ENCODE data around the gene CEP19.
A peak's percentile ranks its signal among the peaks of the same experiment; 100 is the strongest.
"Not testable (repeated sequence)": the region's sequence is repeated elsewhere in the genome, so short reads cannot be mapped to it uniquely, and the experiment has no call there.

The CEP19 gene, protein sequence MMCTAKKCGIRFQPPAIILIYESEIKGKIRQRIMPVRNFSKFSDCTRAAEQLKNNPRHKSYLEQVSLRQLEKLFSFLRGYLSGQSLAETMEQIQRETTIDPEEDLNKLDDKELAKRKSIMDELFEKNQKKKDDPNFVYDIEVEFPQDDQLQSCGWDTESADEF

DNA sequence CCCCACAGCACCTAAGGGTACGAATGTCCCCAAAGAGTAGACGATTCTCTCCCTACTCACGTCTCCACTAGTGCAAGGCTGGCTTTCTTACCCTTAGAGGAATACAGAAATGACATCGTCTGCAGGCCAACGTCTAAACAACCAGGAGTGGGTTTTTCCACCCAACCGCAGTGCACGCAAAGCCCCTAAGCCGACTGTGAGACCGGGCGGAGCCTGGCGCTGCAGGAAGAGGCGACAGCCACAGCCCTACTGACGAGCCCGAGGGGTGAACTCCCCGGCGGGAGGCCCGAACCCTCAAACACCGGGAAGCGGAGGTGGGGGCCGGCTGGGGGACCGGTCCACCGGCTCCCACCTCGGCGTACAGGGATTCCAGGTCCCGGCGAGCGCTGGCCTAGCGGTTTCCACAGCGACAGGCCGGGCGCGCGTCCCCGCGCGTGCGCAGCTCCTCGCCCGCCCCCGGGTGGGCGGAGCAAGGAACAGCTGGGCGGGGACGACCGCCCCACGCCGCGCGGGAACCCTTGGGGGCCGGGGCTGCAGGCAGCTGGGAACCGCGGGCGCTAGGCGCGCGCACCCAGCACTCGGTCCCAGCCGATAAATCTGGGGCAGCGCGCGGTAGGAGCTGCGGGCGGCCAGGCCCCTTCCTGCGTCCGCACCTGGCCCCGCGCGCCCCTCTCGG, at the start of gene CEP19, which contains the start of gene PIGX:
TSS of gene CEP19 (minus strand) at position 413 of the 676 bp plus-strand sequence. CDS start 3,593 bp downstream, outside the sequence.
TSS of gene PIGX (plus strand) at position 540 of the 676 bp plus-strand sequence.
- DNase-seq (ENCODE audit: low read depth): peak; percentile 93
- H3K4me3 ChIP-seq (ENCODE audit: low read depth, low read length): peak within 1 kb of the TSS; percentile 84
- TF ChIP-seq, protein P1, sequence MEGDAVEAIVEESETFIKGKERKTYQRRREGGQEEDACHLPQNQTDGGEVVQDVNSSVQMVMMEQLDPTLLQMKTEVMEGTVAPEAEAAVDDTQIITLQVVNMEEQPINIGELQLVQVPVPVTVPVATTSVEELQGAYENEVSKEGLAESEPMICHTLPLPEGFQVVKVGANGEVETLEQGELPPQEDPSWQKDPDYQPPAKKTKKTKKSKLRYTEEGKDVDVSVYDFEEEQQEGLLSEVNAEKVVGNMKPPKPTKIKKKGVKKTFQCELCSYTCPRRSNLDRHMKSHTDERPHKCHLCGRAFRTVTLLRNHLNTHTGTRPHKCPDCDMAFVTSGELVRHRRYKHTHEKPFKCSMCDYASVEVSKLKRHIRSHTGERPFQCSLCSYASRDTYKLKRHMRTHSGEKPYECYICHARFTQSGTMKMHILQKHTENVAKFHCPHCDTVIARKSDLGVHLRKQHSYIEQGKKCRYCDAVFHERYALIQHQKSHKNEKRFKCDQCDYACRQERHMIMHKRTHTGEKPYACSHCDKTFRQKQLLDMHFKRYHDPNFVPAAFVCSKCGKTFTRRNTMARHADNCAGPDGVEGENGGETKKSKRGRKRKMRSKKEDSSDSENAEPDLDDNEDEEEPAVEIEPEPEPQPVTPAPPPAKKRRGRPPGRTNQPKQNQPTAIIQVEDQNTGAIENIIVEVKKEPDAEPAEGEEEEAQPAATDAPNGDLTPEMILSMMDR (IDR thresholded peaks at IDR 0.05; ENCODE audit: insufficient read depth, low read depth, low read length, missing control alignments): no peak

DNA sequence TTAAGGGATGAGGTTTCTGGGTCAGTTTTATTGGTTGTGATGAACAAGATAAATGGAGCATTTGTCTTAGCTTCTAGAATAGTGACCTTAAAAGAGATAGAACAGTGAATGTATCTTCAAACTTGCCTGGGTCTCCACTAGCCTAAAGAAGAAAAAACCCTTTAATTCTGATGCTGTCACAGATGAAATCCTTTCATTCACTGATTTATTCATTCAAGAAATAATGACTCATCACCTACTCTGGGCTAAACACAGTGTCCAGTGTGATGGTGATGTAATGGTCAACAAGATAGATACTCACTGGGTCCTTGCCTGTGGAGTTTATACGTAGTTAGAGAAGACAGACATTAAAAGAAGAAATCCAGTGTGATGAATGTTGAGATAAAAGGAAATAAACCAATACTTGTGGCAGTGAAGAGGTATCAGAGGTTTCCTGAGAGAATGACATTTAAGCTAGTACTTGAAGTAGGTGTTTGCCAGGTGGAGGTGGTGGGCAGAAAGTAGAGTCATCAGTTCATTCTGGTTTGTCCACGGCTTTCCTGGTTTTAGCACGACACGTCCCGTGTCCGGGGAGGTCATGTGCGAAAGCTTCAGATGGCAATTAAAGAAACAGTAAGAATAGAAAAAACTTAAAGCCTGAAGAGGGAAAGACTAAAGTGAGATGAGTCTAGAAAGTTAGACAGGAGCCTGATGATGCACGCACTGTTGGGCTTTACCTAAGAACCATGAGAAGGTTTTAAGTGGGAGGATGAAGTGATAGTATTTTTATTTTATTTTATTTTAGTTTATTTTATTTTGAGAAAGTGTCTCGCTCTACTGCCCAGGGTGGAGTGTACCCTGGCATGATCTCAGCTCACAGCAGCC, 46.1 kb upstream of the CEP19 start:
- H3K4me3 ChIP-seq (ENCODE audit: low read depth, low read length): no peak overlapping the region
- TF ChIP-seq, protein P1 (IDR thresholded peaks at IDR 0.05; ENCODE audit: insufficient read depth, low read depth, low read length, missing control alignments): no peak
- DNase-seq (ENCODE audit: low read depth): no peak

DNA sequence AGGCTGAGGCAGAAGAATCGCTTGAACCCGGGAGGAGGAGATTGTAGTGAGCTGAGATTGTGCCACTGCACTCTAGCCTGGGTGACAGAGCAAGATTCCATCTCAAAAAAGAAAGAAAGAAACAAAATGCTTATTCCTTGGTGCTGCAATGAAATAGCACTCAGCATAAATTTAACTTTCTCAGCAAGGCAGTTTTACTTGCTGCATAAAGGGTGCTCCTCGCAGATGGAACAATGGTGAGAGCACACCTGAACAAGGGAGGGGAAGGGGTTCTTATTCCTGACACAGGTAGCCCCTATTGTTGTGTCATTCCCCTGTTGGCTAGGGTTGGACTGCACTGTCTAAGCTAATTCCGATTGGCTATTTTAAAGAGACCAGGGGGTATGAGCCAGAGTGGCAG, 44.7 kb upstream of the CEP19 start:
- H3K4me3 ChIP-seq (ENCODE audit: low read depth, low read length): no peak overlapping the region
- DNase-seq (ENCODE audit: low read depth): no peak

DNA sequence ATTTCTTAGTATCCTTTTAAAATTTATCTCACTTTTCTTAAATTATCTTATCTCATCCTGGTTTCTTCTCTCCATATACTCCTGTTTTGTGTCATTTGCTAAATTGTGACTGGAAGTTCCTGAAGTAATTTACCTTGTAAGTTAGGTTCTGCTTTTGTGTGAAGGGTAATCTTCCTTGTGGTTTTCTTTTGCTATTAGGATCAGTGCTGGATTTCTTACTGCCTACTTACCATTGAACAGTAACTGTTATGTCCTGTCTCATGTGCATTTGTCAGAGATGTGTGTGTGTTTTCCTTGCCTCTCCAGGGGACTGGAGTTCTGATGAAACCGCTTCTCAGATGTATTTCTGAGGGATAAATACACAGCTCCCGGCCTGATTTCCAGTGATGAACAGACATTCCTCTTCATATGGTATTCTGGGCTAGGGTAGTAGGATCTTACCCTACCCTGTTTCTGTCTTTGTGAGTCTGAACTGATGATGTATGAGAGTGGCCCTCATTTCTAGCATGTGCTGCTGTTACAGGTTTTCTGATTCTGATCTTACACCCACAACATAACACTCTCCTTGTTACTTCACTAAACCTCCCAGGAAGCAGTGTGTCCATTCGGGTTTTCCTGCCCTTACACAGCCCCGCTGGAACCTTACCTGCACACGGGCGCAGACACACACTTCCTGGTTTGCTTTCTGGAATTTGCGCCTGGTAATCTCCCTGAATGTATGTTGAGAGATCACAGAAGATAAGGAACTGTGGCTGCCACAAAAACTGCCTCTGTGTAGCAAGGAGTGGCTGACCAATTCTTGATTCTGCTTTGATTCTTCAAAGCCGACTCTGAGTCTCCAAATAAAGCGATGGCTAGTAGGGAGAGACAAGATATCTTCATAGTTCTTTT, 42.3 kb upstream of the CEP19 start:
- TF ChIP-seq, protein P1 (IDR thresholded peaks at IDR 0.05; ENCODE audit: insufficient read depth, low read depth, low read length, missing control alignments): no peak
- no peak for DNase-seq (ENCODE audit: low read depth)

More for the DNA sequence above, 44.7 kb upstream of the CEP19 start:
- TF ChIP-seq, protein P1 (IDR thresholded peaks at IDR 0.05; ENCODE audit: insufficient read depth, low read depth, low read length, missing control alignments): no peak

DNA sequence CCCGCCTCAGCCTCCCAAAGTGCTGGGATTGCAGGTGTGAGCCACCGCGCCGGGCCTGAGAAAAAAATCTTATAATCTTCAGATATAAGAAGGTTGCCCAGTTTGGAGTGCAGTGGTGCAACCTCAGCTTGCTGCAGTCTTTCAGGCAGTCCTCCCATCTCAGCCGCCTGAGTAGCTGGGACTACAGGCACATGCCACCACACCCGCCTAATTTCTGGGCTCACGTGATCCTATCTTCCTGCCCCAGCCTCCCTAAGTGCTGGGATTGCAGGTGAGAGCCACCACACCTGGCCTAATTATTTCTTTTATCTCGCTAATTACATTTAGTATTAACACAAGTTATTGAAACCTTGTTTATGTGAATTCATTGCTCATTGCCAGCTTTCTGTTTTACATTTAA, 41.2 kb upstream of the CEP19 start:
- no peak overlapping the region for H3K4me3 ChIP-seq (ENCODE audit: low read depth, low read length)
- TF ChIP-seq, protein P1 (IDR thresholded peaks at IDR 0.05; ENCODE audit: insufficient read depth, low read depth, low read length, missing control alignments): no peak
- no peak for DNase-seq (ENCODE audit: low read depth)

More for the DNA sequence above, 42.3 kb upstream of the CEP19 start:
- H3K4me3 ChIP-seq (ENCODE audit: low read depth, low read length): no peak overlapping the region

DNA sequence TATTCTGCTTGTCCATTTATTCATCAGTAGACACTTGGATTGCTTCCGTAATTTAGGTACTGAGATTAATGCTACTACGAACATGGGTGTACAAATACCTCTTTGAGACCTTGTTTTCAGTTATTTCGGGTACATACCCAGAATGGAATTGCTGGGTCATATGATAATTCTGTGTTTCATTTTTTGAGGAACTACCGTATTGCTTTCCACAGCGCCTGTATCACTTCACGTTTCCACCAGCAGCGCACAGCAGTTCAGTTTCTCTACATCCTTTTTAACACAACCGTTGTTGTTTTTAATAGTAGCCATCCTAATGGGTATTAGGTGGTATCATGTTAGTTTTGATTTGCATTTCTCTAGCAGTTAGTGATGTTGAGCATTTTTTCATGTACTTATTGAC, 37.1 kb upstream of the CEP19 start:
- TF ChIP-seq, protein P1 (IDR thresholded peaks at IDR 0.05; ENCODE audit: insufficient read depth, low read depth, low read length, missing control alignments): no peak
- peak; percentile 42 for DNase-seq (ENCODE audit: low read depth)
- no peak overlapping the region for H3K4me3 ChIP-seq (ENCODE audit: low read depth, low read length)

DNA sequence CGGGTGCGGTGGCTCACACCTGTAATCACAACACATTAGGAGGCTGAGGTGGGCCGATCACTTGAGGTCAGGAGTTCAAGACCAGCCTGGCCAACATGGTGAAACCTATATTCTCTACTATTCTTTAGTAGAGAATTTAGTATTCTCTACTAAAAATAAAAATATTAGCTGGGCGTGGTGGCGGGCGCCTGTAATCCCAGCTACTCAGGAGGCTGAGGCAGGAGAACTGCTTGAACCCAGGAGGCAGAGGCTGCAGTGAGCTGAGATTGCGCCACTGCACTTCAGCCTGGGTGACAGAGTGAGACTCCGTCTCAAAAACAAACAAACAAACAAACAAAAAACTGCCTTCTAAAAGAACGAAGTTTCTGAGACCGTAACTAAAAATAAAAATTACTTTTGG, 31.5 kb upstream of the CEP19 start:
- H3K4me3 ChIP-seq (ENCODE audit: low read depth, low read length); DNase-seq (ENCODE audit: low read depth): not testable (repeated sequence)

All from GM12865 (cell line).